Fibroblast of lung (primary cell): ENCODE measurements around the gene SMOC2.

ENCODE experiments used
- CTCF ChIP-seq, 2 donors: IDR thresholded peaks in 1 of 2; conservative IDR thresholded peaks in 1 of 2; 1 replicate in 1 of 2; 2 replicates in 1 of 2; pipeline ENCODE4 v1.5.1; 2011 to 2012; ENCODE audit warnings: low read length in 2 of 2, control low read depth in 1 of 2, inconsistent platforms in 1 of 2, low read depth in 1 of 2, mild to moderate bottlenecking in 1 of 2
- EZH2 ChIP-seq: IDR thresholded peaks from 2 replicates; pipeline ENCODE4 v1.5.1; 2012; ENCODE audit warnings: low read length, control low read depth, mild to moderate bottlenecking; ENCODE audit errors: missing control alignments

DNA sequence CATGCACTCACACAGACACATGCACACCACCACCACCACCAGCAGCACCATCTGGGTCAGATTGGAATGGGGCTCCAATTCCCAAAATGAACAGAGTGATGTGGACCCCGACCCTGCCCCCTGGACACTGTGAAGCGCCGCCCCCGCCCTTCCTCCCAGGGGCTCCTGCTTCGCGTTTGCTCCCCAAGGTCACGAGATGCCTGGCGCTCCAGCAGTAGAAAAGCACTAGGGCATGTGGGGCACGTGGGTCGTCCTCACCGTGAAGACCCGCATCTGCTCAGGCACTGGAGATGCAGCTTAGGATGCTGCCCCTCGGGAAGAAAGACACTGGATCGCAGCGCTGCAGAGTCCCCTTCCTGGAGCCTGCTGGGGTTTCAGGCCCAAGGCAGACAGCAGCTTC lies 184.0 kb downstream of the SMOC2 start:
- no peak for TF ChIP-seq EZH2
- no peak for TF ChIP-seq CTCF (conservative IDR thresholded peaks at IDR 0.05 in 1 of 2, IDR thresholded peaks at IDR 0.05 in 1 of 2; ENCODE audit: low read depth in 1 of 2, low read length in 2 of 2)
